Inflammatory macrophage (primary cell): Measurements from ENCODE around the gene STK10.

Experiments used
- DNase-seq, 2 donors: peaks; one replicate each; pipeline ENCODE4 v3.0.0-alpha.2; 2020 to 2022

STK10 gene

GRCh38 chr5:172007175-172008110 is 180.6 kb downstream of the STK10 start:
- peak in 1 of 2 donors; percentile 20 for DNase-seq

GRCh38 chr5:172006321-172007174 is 181.5 kb downstream of the STK10 start, which contains the start of gene FBXW11:
FBXW11 (minus strand) TSS chr5:172006638; CDS start chr5:172006502, 136 bp downstream.
- DNase-seq = peak; percentile 96 to 98

- no peak for DNase-seq
Measured at GRCh38 chr5:172005708-172006320, 182.2 kb downstream of the STK10 start.

- peak; percentile 52 to 57 for DNase-seq
Measured at GRCh38 chr5:172004824-172005237, 183.2 kb downstream of the STK10 start.

GRCh38 chr5:172003746-172004145 is 184.3 kb downstream of the STK10 start:
- DNase-seq = no peak

GRCh38 chr5:172002840-172003512 is 185.0 kb downstream of the STK10 start:
- no peak for DNase-seq

GRCh38 chr5:172002310-172002709 is 185.7 kb downstream of the STK10 start:
- DNase-seq = no peak

- DNase-seq = peak in 1 of 2 donors; percentile 21
Measured at GRCh38 chr5:171999877-172000276, 188.1 kb downstream of the STK10 start.

- no peak for DNase-seq
Measured at GRCh38 chr5:171999100-171999499, 188.9 kb downstream of the STK10 start.

- no peak for DNase-seq
Measured at GRCh38 chr5:171997011-171997410, 191.0 kb downstream of the STK10 start.

GRCh38 chr5:171992813-171993212 is 195.2 kb downstream of the STK10 start:
- no peak for DNase-seq

GRCh38 chr5:171992305-171992704 is 195.7 kb downstream of the STK10 start:
- no peak for DNase-seq
